Measurements from ENCODE around the gene RNASE8. TPM values are rescaled to one million over a fixed set of nuclear protein-coding genes. Genes with fewer than 3 reads are reported as not detected.

The RNASE8 gene
- total and polyA plus RNA-seq, 10 of the 15 experiments (the other 5 are each of a cell fraction or from before 2014, with no cell fraction given) = not detected

DNA sequence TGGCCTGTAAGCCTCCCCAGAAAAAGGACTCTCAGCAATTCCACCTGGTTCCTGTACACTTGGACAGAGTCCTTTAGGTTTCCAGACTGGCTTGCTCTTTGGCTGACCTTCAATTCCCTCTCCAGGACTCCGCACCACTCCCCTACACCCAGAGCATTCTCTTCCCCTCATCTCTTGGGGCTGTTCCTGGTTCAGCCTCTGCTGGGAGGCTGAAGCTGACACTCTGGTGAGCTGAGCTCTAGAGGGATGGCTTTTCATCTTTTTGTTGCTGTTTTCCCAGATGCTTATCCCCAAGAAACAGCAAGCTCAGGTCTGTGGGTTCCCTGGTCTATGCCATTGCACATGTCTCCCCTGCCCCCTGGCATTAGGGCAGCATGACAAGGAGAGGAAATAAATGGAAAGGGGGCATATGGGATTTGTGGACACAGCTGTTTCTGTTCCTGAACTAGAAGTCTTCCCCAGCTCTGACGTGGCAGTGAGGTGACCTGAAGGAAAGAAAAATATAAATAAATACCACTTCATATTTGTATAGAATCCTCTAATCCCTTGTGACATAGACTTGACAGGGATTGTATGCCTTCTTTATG, 14.1 kb upstream of the RNASE8 start (continued):
- TF ChIP-seq, protein P1, sequence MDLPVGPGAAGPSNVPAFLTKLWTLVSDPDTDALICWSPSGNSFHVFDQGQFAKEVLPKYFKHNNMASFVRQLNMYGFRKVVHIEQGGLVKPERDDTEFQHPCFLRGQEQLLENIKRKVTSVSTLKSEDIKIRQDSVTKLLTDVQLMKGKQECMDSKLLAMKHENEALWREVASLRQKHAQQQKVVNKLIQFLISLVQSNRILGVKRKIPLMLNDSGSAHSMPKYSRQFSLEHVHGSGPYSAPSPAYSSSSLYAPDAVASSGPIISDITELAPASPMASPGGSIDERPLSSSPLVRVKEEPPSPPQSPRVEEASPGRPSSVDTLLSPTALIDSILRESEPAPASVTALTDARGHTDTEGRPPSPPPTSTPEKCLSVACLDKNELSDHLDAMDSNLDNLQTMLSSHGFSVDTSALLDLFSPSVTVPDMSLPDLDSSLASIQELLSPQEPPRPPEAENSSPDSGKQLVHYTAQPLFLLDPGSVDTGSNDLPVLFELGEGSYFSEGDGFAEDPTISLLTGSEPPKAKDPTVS (IDR thresholded peaks at IDR 0.05; ENCODE audit: low read depth, low read length) = no peak
- no peak for TF ChIP-seq CBX3 (IDR thresholded peaks at IDR 0.05; ENCODE audit: borderline replicate concordance, low read depth)
- TF ChIP-seq SUZ12 (IDR thresholded peaks at IDR 0.05; ENCODE audit: unreplicated experiment) = no peak
- no peak for TF ChIP-seq JUND (IDR thresholded peaks at IDR 0.05; ENCODE audit: low read depth, low read length)
- TF ChIP-seq YY1 (IDR thresholded peaks at IDR 0.05; ENCODE audit: low read depth, low read length) = no peak
- no peak for TF ChIP-seq CEBPB (IDR thresholded peaks at IDR 0.05; ENCODE audit: borderline replicate concordance in 1 of 2, low read depth in 2 of 2, low read length in 2 of 2)

DNA sequence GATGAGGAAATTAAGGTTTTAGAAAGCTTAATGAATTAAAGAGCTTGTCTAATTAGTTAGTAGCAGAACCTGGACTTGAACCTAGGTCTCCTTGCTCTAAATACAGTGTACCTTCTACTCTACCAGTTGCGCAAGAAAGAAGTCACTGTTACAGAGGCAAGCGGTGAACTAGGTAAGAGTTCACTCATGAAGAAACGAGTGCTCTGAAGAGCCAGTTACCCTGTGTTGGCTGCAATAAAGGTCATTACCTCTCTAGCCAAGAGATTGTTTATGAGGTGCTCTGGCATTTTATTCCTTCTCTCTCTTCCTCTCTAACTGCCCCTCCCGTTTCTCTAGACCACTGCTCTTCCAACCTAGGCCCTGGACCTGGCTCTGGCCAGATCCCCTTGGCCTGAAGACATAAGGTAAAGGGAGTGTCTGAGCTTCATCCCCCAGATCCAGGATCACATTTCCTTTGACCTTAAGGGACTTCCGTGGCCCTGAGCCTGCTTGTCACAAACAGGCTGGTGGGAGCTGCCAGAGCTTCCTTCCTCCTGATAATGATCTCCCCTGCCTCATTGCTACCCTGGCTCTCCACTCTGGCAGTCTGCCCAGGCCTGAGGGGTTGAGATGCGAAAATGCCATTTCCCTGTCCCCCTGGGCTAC, 13.5 kb upstream of the RNASE8 start:
- ChIA-PET RAD21 (ENCODE audit: unreplicated experiment) (no interaction called here), SMC1A (ENCODE audit: uncharacterized antibody, unreplicated experiment) (interaction anchor here (2.1 kb wide), 1 partner anchor 30 kb away, joined by 7 read pairs; no protein-coding TSS in a partner anchor)
- no peak for FAIRE-seq

More for the DNA sequence above, 13.5 kb upstream of the RNASE8 start:
- no peaks in the 10 kb centered on the region for H3K4me1 ChIP-seq (ENCODE audit: control insufficient read depth, insufficient read depth, low read length)
- intact Hi-C loops (cut with micrococcal nuclease; ENCODE audit: unreplicated experiment) = no loop called here
- H3K4me2 ChIP-seq (ENCODE audit: control insufficient read depth, insufficient read depth) = no peak overlapping the region
- H3K27me3 ChIP-seq (replicated peaks in 1 of 2; ENCODE audit: control insufficient read depth in 2 of 2, insufficient read depth in 2 of 2, low read length in 1 of 2) = peaks cover 0 to 11% of the 10 kb centered on the region in 2 experiments; a peak in 2 of 4 replicates
- no peaks in the 10 kb centered on the region for H3K79me2 ChIP-seq (ENCODE audit: control insufficient read depth, insufficient read depth, low read length)
- no peak overlapping the region for H3K27ac ChIP-seq (ENCODE audit: control insufficient read depth, insufficient read depth)
- WGBS (ENCODE audit: insufficient coverage, insufficient replicate concordance, low lambda C conversion rate, missing lambda C conversion rate) = 32% methylated on average over 6 of the region's 6 CpGs
- CTCF ChIA-PET = interaction anchor here (0.7 to 2.3 kb wide), 2 partner anchors 29 to 286 kb away, joined by 3 to 11 read pairs; no protein-coding TSS in a partner anchor
- H3K36me3 ChIP-seq (ENCODE audit: control insufficient read depth in 2 of 2, insufficient read depth in 2 of 2, low read length in 1 of 2) = no peaks in the 10 kb centered on the region
- H3K9ac ChIP-seq (ENCODE audit: control insufficient read depth, insufficient read depth, low read length) = no peak overlapping the region
- no TSS peak for BruUV-seq (replicated peaks)
- no peak overlapping the region for H3K4me3 ChIP-seq
- H2AFZ ChIP-seq (ENCODE audit: control insufficient read depth, low read depth, low read length) = no peak overlapping the region
- H3K9me3 ChIP-seq (replicated peaks; ENCODE audit: control insufficient read depth, insufficient read depth, low read length) = no peaks in the 10 kb centered on the region
- TF ChIP-seq, protein P2, sequence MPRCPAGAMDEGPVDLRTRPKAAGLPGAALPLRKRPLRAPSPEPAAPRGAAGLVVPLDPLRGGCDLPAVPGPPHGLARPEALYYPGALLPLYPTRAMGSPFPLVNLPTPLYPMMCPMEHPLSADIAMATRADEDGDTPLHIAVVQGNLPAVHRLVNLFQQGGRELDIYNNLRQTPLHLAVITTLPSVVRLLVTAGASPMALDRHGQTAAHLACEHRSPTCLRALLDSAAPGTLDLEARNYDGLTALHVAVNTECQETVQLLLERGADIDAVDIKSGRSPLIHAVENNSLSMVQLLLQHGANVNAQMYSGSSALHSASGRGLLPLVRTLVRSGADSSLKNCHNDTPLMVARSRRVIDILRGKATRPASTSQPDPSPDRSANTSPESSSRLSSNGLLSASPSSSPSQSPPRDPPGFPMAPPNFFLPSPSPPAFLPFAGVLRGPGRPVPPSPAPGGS (IDR thresholded peaks at IDR 0.05; ENCODE audit: borderline replicate concordance, insufficient read depth, low read depth, low read length, poor library complexity, severe bottlenecking) = no peak
- TF ChIP-seq SIN3A (IDR thresholded peaks at IDR 0.05; ENCODE audit: low read depth, low read length) = no peak
- TF ChIP-seq MTA2 (IDR thresholded peaks at IDR 0.05; ENCODE audit: low read depth) = no peak
- TF ChIP-seq, protein P3, sequence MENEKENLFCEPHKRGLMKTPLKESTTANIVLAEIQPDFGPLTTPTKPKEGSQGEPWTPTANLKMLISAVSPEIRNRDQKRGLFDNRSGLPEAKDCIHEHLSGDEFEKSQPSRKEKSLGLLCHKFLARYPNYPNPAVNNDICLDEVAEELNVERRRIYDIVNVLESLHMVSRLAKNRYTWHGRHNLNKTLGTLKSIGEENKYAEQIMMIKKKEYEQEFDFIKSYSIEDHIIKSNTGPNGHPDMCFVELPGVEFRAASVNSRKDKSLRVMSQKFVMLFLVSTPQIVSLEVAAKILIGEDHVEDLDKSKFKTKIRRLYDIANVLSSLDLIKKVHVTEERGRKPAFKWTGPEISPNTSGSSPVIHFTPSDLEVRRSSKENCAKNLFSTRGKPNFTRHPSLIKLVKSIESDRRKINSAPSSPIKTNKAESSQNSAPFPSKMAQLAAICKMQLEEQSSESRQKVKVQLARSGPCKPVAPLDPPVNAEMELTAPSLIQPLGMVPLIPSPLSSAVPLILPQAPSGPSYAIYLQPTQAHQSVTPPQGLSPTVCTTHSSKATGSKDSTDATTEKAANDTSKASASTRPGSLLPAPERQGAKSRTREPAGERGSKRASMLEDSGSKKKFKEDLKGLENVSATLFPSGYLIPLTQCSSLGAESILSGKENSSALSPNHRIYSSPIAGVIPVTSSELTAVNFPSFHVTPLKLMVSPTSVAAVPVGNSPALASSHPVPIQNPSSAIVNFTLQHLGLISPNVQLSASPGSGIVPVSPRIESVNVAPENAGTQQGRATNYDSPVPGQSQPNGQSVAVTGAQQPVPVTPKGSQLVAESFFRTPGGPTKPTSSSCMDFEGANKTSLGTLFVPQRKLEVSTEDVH (IDR thresholded peaks at IDR 0.05; ENCODE audit: low read depth, partially characterized antibody) = no peak
- TF ChIP-seq FOXM1 (IDR thresholded peaks at IDR 0.05; ENCODE audit: low read depth, low read length) = no peak
- no peak for TF ChIP-seq LARP7 (IDR thresholded peaks at IDR 0.05)
- TF ChIP-seq STAT1 (conservative IDR thresholded peaks at IDR 0.05) = no peak
- no peak for TF ChIP-seq RELA (IDR thresholded peaks at IDR 0.05; ENCODE audit: borderline replicate concordance, partially characterized antibody)
- TF ChIP-seq, protein P4, sequence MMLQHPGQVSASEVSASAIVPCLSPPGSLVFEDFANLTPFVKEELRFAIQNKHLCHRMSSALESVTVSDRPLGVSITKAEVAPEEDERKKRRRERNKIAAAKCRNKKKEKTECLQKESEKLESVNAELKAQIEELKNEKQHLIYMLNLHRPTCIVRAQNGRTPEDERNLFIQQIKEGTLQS (IDR thresholded peaks at IDR 0.05; ENCODE audit: borderline replicate concordance, extremely low read depth, low read depth, low read length) = no peak
- no peak for TF ChIP-seq IRF4 (IDR thresholded peaks at IDR 0.05; ENCODE audit: low read depth, low read length)
- in situ Hi-C loops (cut with MboI) = no loop called here
- DNase-seq (ENCODE audit: low read depth, low spot score) = no peak
- POLR2A ChIA-PET = no interaction called here
- no peaks in the 10 kb centered on the region; the same call in 1 of the 2 replicates for H4K20me1 ChIP-seq (ENCODE audit: control insufficient read depth, insufficient read depth)
- no peak for ATAC-seq

Measured in GM12878 (cell line).